IPS DF 4.7 (cell line): ENCODE measurements around the gene FRS3.

Source experiments
- DNase-seq: peaks from one replicate; pipeline ENCODE4 v3.0.0-alpha.2; 2013; ENCODE audit warnings: low spot score; ENCODE audit errors: extremely low read depth

Gene FRS3

GRCh38 chr6:41791305-41791704 is 11.6 kb upstream of the FRS3 start:
- no peak for DNase-seq

- no peak for DNase-seq
Observed at GRCh38 chr6:41790045-41790444, 10.3 kb upstream of the FRS3 start.

GRCh38 chr6:41789390-41789724 is 9.7 kb upstream of the FRS3 start:
- no peak for DNase-seq

- no peak for DNase-seq
Observed at GRCh38 chr6:41787219-41787917, 7.7 kb upstream of the FRS3 start, which contains the start of gene TOMM6. Gene TOMM6, plus strand, starts transcription at chr6:41787694. Its CDS starts 4 bp downstream, at chr6:41787698.

GRCh38 chr6:41786451-41787218 is 6.9 kb upstream of the FRS3 start:
- no peak for DNase-seq

- no peak for DNase-seq
Observed at GRCh38 chr6:41785689-41786450, 6.2 kb upstream of the FRS3 start.

- DNase-seq = no peak
Observed at GRCh38 chr6:41785254-41785653, 5.6 kb upstream of the FRS3 start.

GRCh38 chr6:41784581-41785171 is 5.0 kb upstream of the FRS3 start:
- DNase-seq = no peak

GRCh38 chr6:41783106-41783780 is 3.5 kb upstream of the FRS3 start:
- DNase-seq = no peak

- no peak for DNase-seq
Observed at GRCh38 chr6:41781366-41781730, 1.6 kb upstream of the FRS3 start.

GRCh38 chr6:41780551-41781365 is 1.1 kb upstream of the FRS3 start, which contains the start of gene PRICKLE4:
Gene PRICKLE4, plus strand, starts transcription at chr6:41780782. Its CDS starts 2,692 bp downstream, at chr6:41783474.
- no peak for DNase-seq

- DNase-seq = no peak
Observed at GRCh38 chr6:41779336-41779735, 364 bp downstream of the FRS3 start.

GRCh38 chr6:41778895-41779294 is 805 bp downstream of the FRS3 start:
- DNase-seq = no peak

GRCh38 chr6:41777551-41778285 is 2.0 kb downstream of the FRS3 start:
- no peak for DNase-seq

- DNase-seq = no peak
Observed at GRCh38 chr6:41775293-41775882, 4.3 kb downstream of the FRS3 start.

- no peak for DNase-seq
Observed at GRCh38 chr6:41774841-41775240, 4.9 kb downstream of the FRS3 start.

GRCh38 chr6:41771058-41771983 is 8.4 kb downstream of the FRS3 start:
- DNase-seq = no peak

- no peak for DNase-seq
Observed at GRCh38 chr6:41770381-41771057, 9.2 kb downstream of the FRS3 start.
